Activated CD4-positive, alpha-beta T cell treated with anti-CD3 and anti-CD28 coated beads for 24 hours (primary cell): ENCODE results near the gene NAV3.
"Not testable (repeated sequence)": the region's sequence is repeated elsewhere in the genome, so short reads cannot be mapped to it uniquely, and the experiment has no call there.

Source experiments
- DNase-seq, 2 donors: peaks; one replicate each; pipeline ENCODE4 v3.0.0-alpha.2; 2020; ENCODE audit warnings: low read depth in 2 of 2

Gene NAV3

GRCh38 chr12:78244916-78245507 is 414.3 kb downstream of the NAV3 start:
- DNase-seq: no peak

- DNase-seq: no peak
These were observed 417.6 kb downstream of the NAV3 start for GRCh38 chr12:78248321-78248720.

GRCh38 chr12:78249578-78249977 is 418.9 kb downstream of the NAV3 start:
- DNase-seq: no peak

- DNase-seq: not testable (repeated sequence)
These were observed 427.0 kb downstream of the NAV3 start for GRCh38 chr12:78257662-78258061.

GRCh38 chr12:78260976-78261375 is 430.3 kb downstream of the NAV3 start:
- DNase-seq: no peak

- DNase-seq: no peak
These were observed 431.2 kb downstream of the NAV3 start for GRCh38 chr12:78261901-78262300.
